H1 (cell line): ENCODE measurements around the gene EN2. TPM values are rescaled to one million over a fixed set of nuclear protein-coding genes. Genes with fewer than 3 reads are reported as not detected.
A peak's percentile ranks its signal among the peaks of the same experiment; 100 is the strongest.

Experiments
- CTCF ChIA-PET: fragments of 300-600 bp; sonication (Branson Sonifier 250); formaldehyde crosslinking; loops from one replicate; lab custom pipeline; 2021; ENCODE audit not compliant: partially characterized antibody; lab: Charles Lee
- POLR2A ChIA-PET: fragments of 300-600 bp; sonication (Branson Sonifier 250); formaldehyde crosslinking; loops from one replicate; lab custom pipeline; 2021; ENCODE audit warnings: inconsistent platforms; ENCODE audit not compliant: partially characterized antibody; lab: Charles Lee
- DNase-seq, 2 experiments: peaks; one replicate each; pipeline versions ENCODE4 v3.0.0 to v3.0.0-alpha.2; 2010 to 2022; ENCODE audit warnings: low spot score in 2 of 2, low read depth in 1 of 2, mixed read lengths in 1 of 2
- FAIRE-seq: peaks from 2 replicates; lab custom pipeline; 2011; peaks lifted over from hg19 to GRCh38; lab: Jason Lieb, UNC
- H2AFZ ChIP-seq: 2 replicates; pipeline ENCODE4 v1.8.1; 2012; ENCODE audit warnings: low read length, inconsistent platforms
- H2AK5ac ChIP-seq: 2 replicates; pipeline ENCODE4 v1.6.1; 2013; ENCODE audit warnings: low read depth, low read length
- H2BK120ac ChIP-seq: replicated peaks from 2 replicates; pipeline ENCODE3; 2013; ENCODE audit warnings: low read depth, low read length, inconsistent platforms
- H2BK12ac ChIP-seq: 2 replicates; pipeline ENCODE4 v1.6.1; 2013; ENCODE audit warnings: low read depth, low read length
- H2BK15ac ChIP-seq: 2 replicates; pipeline ENCODE4 v1.6.1; 2013; ENCODE audit warnings: low read length
- H2BK20ac ChIP-seq: 2 replicates; pipeline ENCODE4 v1.6.1; 2013; ENCODE audit warnings: low read length
- H2BK5ac ChIP-seq: 2 replicates; pipeline ENCODE4 v1.6.1; 2013; ENCODE audit warnings: low read depth, low read length
- H3K14ac ChIP-seq: 2 replicates; pipeline ENCODE4 v1.6.1; 2013; ENCODE audit warnings: inconsistent platforms; ENCODE audit not compliant: insufficient read length
- H3K18ac ChIP-seq: 2 replicates; pipeline ENCODE4 v1.6.1; 2013; ENCODE audit warnings: low read length; ENCODE audit errors: extremely low read depth
- H3K23ac ChIP-seq: 2 replicates; pipeline ENCODE4 v1.6.1; 2013; ENCODE audit warnings: inconsistent platforms; ENCODE audit not compliant: insufficient read length
- H3K23me2 ChIP-seq: 2 replicates; pipeline ENCODE4 v1.6.1; 2013; ENCODE audit warnings: low read depth, low read length
- H3K27ac ChIP-seq: 2 replicates; pipeline ENCODE4 v1.6.1; 2011; ENCODE audit warnings: low read depth, low read length, inconsistent platforms
- H3K27me3 ChIP-seq, 4 experiments: replicated peaks in 1 of 4; 1 replicate in 1 of 4; 2 replicates in 3 of 4; pipeline versions ENCODE4 v1.6.1 to v1.8.1; 2011 to 2013; ENCODE audit warnings: low read length in 3 of 4, mild to moderate bottlenecking in 3 of 4, inconsistent platforms in 2 of 4, mixed read lengths in 2 of 4, moderate library complexity in 1 of 4; ENCODE audit not compliant: control insufficient read depth in 3 of 4, insufficient read depth in 3 of 4; ENCODE audit errors: extremely low read depth in 1 of 4
- H3K36me3 ChIP-seq, 4 experiments: 2 replicates each; pipeline versions ENCODE4 v1.6.1 to v1.8.1; 2011 to 2013; ENCODE audit warnings: mild to moderate bottlenecking in 4 of 4, low read length in 3 of 4, moderate library complexity in 2 of 4, control low read depth in 1 of 4, inconsistent platforms in 1 of 4; ENCODE audit not compliant: insufficient read depth in 4 of 4, control insufficient read depth in 2 of 4
- H3K4ac ChIP-seq: replicated peaks from 2 replicates; pipeline ENCODE3; 2013; ENCODE audit warnings: low read length, low read depth, mixed read lengths, inconsistent platforms; ENCODE audit not compliant: insufficient read length
- H3K4me1 ChIP-seq, 4 experiments: replicated peaks in 1 of 4; 1 replicate in 1 of 4; 2 replicates in 3 of 4; pipeline versions ENCODE4 v1.6.1 to v1.8.1; 2011 to 2013; ENCODE audit warnings: low read length in 3 of 4, inconsistent platforms in 2 of 4, mixed read lengths in 1 of 4; ENCODE audit not compliant: insufficient read depth in 4 of 4, control insufficient read depth in 3 of 4
- H3K4me2 ChIP-seq, 2 experiments: 2 replicates each; pipeline versions ENCODE4 v1.6.1 to v1.8.1; 2011 to 2013; ENCODE audit warnings: low read depth in 2 of 2, low read length in 2 of 2, control low read depth in 1 of 2, inconsistent platforms in 1 of 2, mild to moderate bottlenecking in 1 of 2; ENCODE audit not compliant: insufficient read depth in 1 of 2
- H3K4me3 ChIP-seq, 4 experiments: fragments of 200-600, 300-600 bp in 1 of 4; sonication (generic), shearing (Covaris generic), sonication (Bioruptor Twin) in 1 of 4; 2 replicates each; pipeline versions ENCODE4 v1.5.1 to v1.8.1; 2011 to 2016; ENCODE audit warnings: low read length in 4 of 4, low read depth in 3 of 4, control low read depth in 2 of 4, inconsistent platforms in 2 of 4, mild to moderate bottlenecking in 2 of 4, mixed read lengths in 1 of 4, moderate library complexity in 1 of 4; ENCODE audit not compliant: insufficient read depth in 2 of 4; ENCODE audit errors: extremely low read depth in 1 of 4
- H3K56ac ChIP-seq: replicated peaks from 2 replicates; pipeline ENCODE3; 2013; ENCODE audit warnings: low read depth, mild to moderate bottlenecking, mixed read lengths, low read length, inconsistent platforms; ENCODE audit not compliant: insufficient read length
- H3K79me1 ChIP-seq: 2 replicates; pipeline ENCODE4 v1.6.1; 2013; ENCODE audit warnings: low read depth, low read length, control low read depth
- H3K79me2 ChIP-seq, 2 experiments: 2 replicates each; pipeline versions ENCODE4 v1.6.1 to v1.8.1; 2012 to 2013; ENCODE audit warnings: low read length in 2 of 2, mild to moderate bottlenecking in 2 of 2, inconsistent platforms in 1 of 2; ENCODE audit not compliant: insufficient read depth in 2 of 2, control insufficient read depth in 1 of 2
- H3K9ac ChIP-seq, 4 experiments: replicated peaks in 1 of 4; 1 replicate in 1 of 4; 2 replicates in 3 of 4; pipeline versions ENCODE4 v1.6.1 to v1.8.1; 2011 to 2013; ENCODE audit warnings: low read depth in 3 of 4, low read length in 3 of 4, control low read depth in 2 of 4, mild to moderate bottlenecking in 2 of 4, moderate library complexity in 2 of 4, inconsistent platforms in 1 of 4; ENCODE audit errors: extremely low read depth in 1 of 4
- H3K9me3 ChIP-seq, 2 experiments: 2 replicates each; pipeline versions ENCODE4 v1.6.1 to v1.8.1; 2012 to 2013; ENCODE audit warnings: mild to moderate bottlenecking in 2 of 2, moderate library complexity in 2 of 2, control low read depth in 1 of 2, inconsistent platforms in 1 of 2, low read depth in 1 of 2, low read length in 1 of 2, mixed read lengths in 1 of 2; ENCODE audit not compliant: insufficient read depth in 2 of 2
- H4K20me1 ChIP-seq, 2 experiments: replicated peaks in 1 of 2; 2 replicates each; pipeline versions ENCODE3 to v1.8.1; 2011 to 2013; ENCODE audit warnings: inconsistent platforms in 2 of 2, low read length in 2 of 2, mild to moderate bottlenecking in 1 of 2; ENCODE audit not compliant: insufficient read depth in 2 of 2, control insufficient read depth in 1 of 2
- H4K5ac ChIP-seq: 2 replicates; pipeline ENCODE4 v1.6.1; 2013; ENCODE audit warnings: low read length, low read depth, mixed read lengths, inconsistent platforms; ENCODE audit not compliant: insufficient read length
- H4K8ac ChIP-seq: 2 replicates; pipeline ENCODE4 v1.8.0; 2013; ENCODE audit warnings: mild to moderate bottlenecking, moderate library complexity, low read length, inconsistent platforms; ENCODE audit not compliant: insufficient read depth; ENCODE audit errors: extremely low read depth
- H4K91ac ChIP-seq: replicated peaks from 2 replicates; pipeline ENCODE3; 2013; ENCODE audit warnings: low read length, mixed read lengths, inconsistent platforms; ENCODE audit not compliant: insufficient read length
- CBX8 ChIP-seq: fragments of 300-800, 300-1000 bp; sonication (generic); IDR thresholded peaks from 2 replicates; pipeline ENCODE4 v1.7.1; 2016; ENCODE audit warnings: low read depth, low read length, borderline replicate concordance
- EZH2 ChIP-seq: fragments of 200-600 bp; sonication (generic); IDR thresholded peaks from 2 replicates; pipeline ENCODE4 v1.7.1; 2012; ENCODE audit warnings: low read depth, mild to moderate bottlenecking, moderate library complexity, low read length, inconsistent platforms; ENCODE audit not compliant: severe bottlenecking
- GTF2F1 ChIP-seq: IDR thresholded peaks from 2 replicates; pipeline ENCODE4 v1.6.1; 2012; ENCODE audit warnings: low read depth, low read length, improper control_type of control experiment, borderline replicate concordance
- KDM4A ChIP-seq: IDR thresholded peaks from one replicate; pipeline ENCODE4 v1.7.1; 2012; ENCODE audit warnings: low read depth, mild to moderate bottlenecking, moderate library complexity, low read length, inconsistent platforms; ENCODE audit not compliant: severe bottlenecking
- RNF2 ChIP-seq: fragments of 200-900, 300-1000 bp; sonication (generic); IDR thresholded peaks from 2 replicates; pipeline ENCODE4 v1.7.1; 2016; ENCODE audit warnings: borderline replicate concordance, low read depth, mild to moderate bottlenecking, antibody characterized with exemption, low read length; ENCODE audit not compliant: poor library complexity, severe bottlenecking; ENCODE audit errors: missing control alignments
- SUZ12 ChIP-seq: fragments of 200-600 bp; sonication (generic); IDR thresholded peaks from 2 replicates; pipeline ENCODE4 v1.6.1; 2012; ENCODE audit warnings: mild to moderate bottlenecking, inconsistent platforms, low read length, moderate library complexity, mixed read lengths
- TAF7 ChIP-seq: optimal IDR thresholded peaks from 2 replicates; pipeline ENCODE3; 2011; ENCODE audit warnings: low read depth, mild to moderate bottlenecking, inconsistent platforms, low read length, moderate library complexity, borderline replicate concordance
- WGBS, 2 experiments: shearing (Covaris generic) in 1 of 2; methylation state at CpG; one replicate each; pipeline versions ENCODE4 v1.1.6 to v1.1.7; 2013 to 2015; ENCODE audit warnings: low lambda C conversion rate in 2 of 2, mixed read lengths in 2 of 2, inconsistent platforms in 1 of 2, low coverage in 1 of 2, missing lambda C conversion rate in 1 of 2; ENCODE audit not compliant: insufficient replicate concordance in 2 of 2, insufficient coverage in 1 of 2, insufficient read length in 1 of 2; ENCODE audit errors: extremely low coverage in 1 of 2, missing lambda C conversion rate in 1 of 2; 5-methylcytosine and 5-hydroxymethylcytosine counted together
- polyA plus RNA-seq, 7 experiments: library from polyadenylated mRNA; depleted of rRNA in 3 of 7; stranded (reverse) in 5 of 7; unstranded in 2 of 7; fragments of >200 nt in 5 of 7; fragments of 200-250 nt in 2 of 7; gene quantifications; 1 replicate in 5 of 7; 2 replicates in 1 of 7; 4 replicates in 1 of 7; pipeline versions ENCODE4 v1.2.1 to v1.2.3, GENCODE V29; 2011 to 2013; ENCODE audit warnings: missing spikeins in 2 of 7, mixed read lengths in 2 of 7
- total RNA-seq: library from RNA; stranded (reverse); fragmentation: NEBNext Ultra II Directional; extraction: Animal tissue kit (Norgen Biotek cat#: 25700); gene quantifications from 2 replicates; pipeline ENCODE4 v1.2.1, GENCODE V29; 2021

The EN2 gene
- total and polyA plus RNA-seq, 2 of the 8 experiments (the other 6 are each of a cell fraction or from before 2014, with no cell fraction given), result not detected

- H3K27me3 ChIP-seq, result peaks cover 98 to 99% (median 98%) of the 10 kb centered on the region in 4 experiments
- peaks cover 2% of the 10 kb centered on the region; the same call in 1 of the 2 replicates for H3K23me2 ChIP-seq
- peaks cover 31 to 36% of the 10 kb centered on the region in 2 experiments for H4K20me1 ChIP-seq
- peak overlapping the region; percentile 50; the same call in 1 of the 2 replicates for H2BK12ac ChIP-seq
- POLR2A ChIA-PET, result interaction anchor here (0.9 kb wide), 1 partner anchor 75 kb away, joined by 4 read pairs; no protein-coding TSS in a partner anchor
- no peak overlapping the region for H2BK15ac ChIP-seq
- no peaks in the 10 kb centered on the region; a peak in 1 of 4 replicates for H3K9me3 ChIP-seq
- peaks cover 0 to 8% (median 0%) of the 10 kb centered on the region in 4 experiments; a peak in 1 of 8 replicates for H3K36me3 ChIP-seq
- CTCF ChIA-PET, result interaction anchor here (0.8 to 7.1 kb wide), 4 partner anchors 22 to 74 kb away, joined by 3 to 81 read pairs (median 4); no protein-coding TSS in a partner anchor
- peak in 1 of 2 experiments; percentile 68 for DNase-seq
- no peak overlapping the region for H2AFZ ChIP-seq
- no peak overlapping the region for H3K9ac ChIP-seq
- peak overlapping the region; percentile 27 to 31; a peak in 2 of 4 replicates for H3K4me2 ChIP-seq
- no peak for TF ChIP-seq GTF2F1
- no peak for TF ChIP-seq TAF7
- peak; percentile 53 for TF ChIP-seq EZH2
- peak; percentile 92 for TF ChIP-seq RNF2
- TF ChIP-seq SUZ12, result peak; percentile 65; the same call in 1 of the 2 replicates
- no peak for TF ChIP-seq KDM4A
- TF ChIP-seq CBX8, result peak; percentile 77; the same call in 1 of the 2 replicates
- TF ChIP-seq, all 59 proteins: peak for 4
- H2AK5ac ChIP-seq, result no peak overlapping the region
- peaks cover 0 to 21% (median 15%) of the 10 kb centered on the region in 4 experiments; a peak in 6 of 7 replicates for H3K4me1 ChIP-seq
- no peak overlapping the region for H4K5ac ChIP-seq
- no peak overlapping the region for H4K8ac ChIP-seq
- H2BK5ac ChIP-seq, result no peak overlapping the region
- 7% methylated on average over 25 of the region's 57 CpGs; no CpG with 5 or more reads in 1 of the 2 experiments for WGBS, 2 experiments
- H3K4me3 ChIP-seq, result no peak overlapping the region
- H3K79me2 ChIP-seq, result no peaks in the 10 kb centered on the region
- no peak overlapping the region for H2BK20ac ChIP-seq
- no peak overlapping the region for H3K27ac ChIP-seq
- no peak overlapping the region for H3K14ac ChIP-seq
- no peak overlapping the region for H4K91ac ChIP-seq
- no peak overlapping the region for H3K4ac ChIP-seq
- no peak overlapping the region for H3K23ac ChIP-seq
- H2BK120ac ChIP-seq, result no peak overlapping the region
- no peak for FAIRE-seq
- H3K79me1 ChIP-seq, result no peaks in the 10 kb centered on the region; the same call in 1 of the 2 replicates
- H3K18ac ChIP-seq, result no peak overlapping the region
- H3K56ac ChIP-seq, result no peak overlapping the region
Observed at GRCh38 chr7:155453296-155454182, 4.4 kb upstream of the EN2 start.
